Stimulated activated effector memory CD8-positive, alpha-beta T cell treated with anti-CD3 and anti-CD28 coated beads, Interleukin-12 subunit alpha, Interleukin-12 subunit beta, amount 100 ng/mL, for 72 hours (primary cell): ENCODE data around the gene SCD5.

Experiments
- ATAC-seq: fragments of 150-1000 bp; cut with Tn5 transposase; 2 replicates; pipeline ENCODE4 v1.10.0; 2021
- DNase-seq, 2 donors: peaks; one replicate each; pipeline ENCODE4 v3.0.0; 2021 to 2022; ENCODE audit warnings: low spot score in 2 of 2
- H3K27ac Mint-ChIP-seq: one replicate; pipeline ENCODE4 v1.8.0; 2022; ENCODE audit warnings: mild to moderate bottlenecking, mixed read lengths
- H3K36me3 Mint-ChIP-seq: one replicate; pipeline ENCODE4 v1.8.0; 2022; ENCODE audit warnings: mild to moderate bottlenecking, mixed read lengths
- H3K4me1 Mint-ChIP-seq: one replicate; pipeline ENCODE4 v1.8.0; 2022; ENCODE audit warnings: mixed read lengths
- H3K4me3 Mint-ChIP-seq: one replicate; pipeline ENCODE4 v1.8.0; 2022; ENCODE audit warnings: mild to moderate bottlenecking, mixed read lengths
- H3K9me3 Mint-ChIP-seq: one replicate; pipeline ENCODE4 v1.8.0; 2022; ENCODE audit warnings: mixed read lengths

Gene SCD5

DNA sequence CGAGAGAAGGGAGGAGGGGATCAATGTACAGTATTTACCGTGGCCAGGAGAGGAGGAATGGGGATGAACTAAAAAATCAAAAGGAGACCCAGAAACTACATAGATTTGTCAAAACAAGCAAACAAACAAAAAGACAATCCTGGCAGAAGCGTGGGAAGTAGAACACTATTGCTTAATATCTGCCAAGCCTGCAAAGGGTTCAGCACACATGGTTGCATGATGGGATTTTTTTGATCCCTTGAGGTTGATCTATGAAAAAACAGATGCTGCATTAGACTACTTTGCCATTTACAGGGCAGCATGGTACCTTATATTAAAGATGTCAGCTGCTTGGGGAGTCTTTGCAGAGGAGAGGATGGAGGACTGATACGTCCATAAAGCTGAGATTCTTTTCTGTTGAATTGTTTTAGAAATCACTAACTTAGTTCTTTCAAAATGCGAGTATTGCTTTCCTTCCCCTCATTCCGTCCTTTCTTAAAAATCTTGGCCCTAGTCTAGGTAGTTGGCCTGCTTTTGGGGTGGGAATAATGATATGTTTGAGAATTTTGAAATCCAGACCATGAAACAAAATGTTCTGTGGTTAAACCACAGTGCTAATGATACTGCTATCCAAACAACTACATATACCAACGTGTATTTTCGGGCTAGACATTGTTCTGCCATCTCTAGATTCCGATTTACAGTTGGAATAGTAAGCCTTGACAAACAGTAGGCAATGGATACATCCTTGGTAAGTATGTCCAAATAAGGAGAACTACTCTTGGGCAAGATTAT lies 197.2 kb downstream of the SCD5 start:
- Mint-ChIP-seq H3K4me1 (no peaks in the 10 kb centered on the region), H3K27ac (no peak overlapping the region), H3K4me3 (no peak overlapping the region), H3K36me3 (no peaks in the 10 kb centered on the region), H3K9me3 (no peaks in the 10 kb centered on the region)
- ATAC-seq = no peak
- DNase-seq = no peak

DNA sequence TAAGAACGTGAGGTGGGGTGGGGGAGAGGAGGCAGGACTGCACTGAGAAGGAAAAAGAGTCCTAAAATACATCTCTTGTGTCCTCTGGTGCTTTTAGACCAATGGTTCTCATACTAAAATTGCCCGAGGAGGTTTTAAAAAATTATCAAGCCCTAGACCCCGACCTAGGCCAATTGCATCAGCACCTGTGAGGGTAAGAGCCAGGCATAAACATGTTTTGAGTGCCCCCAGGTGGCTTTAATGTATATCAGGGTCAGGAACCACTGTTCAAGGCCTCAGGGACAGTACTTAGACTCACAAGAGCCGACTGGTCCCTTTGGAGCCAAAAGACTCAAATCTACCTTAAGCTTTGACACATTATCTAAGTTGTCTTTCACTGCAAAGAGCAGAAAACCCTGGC lies 199.3 kb downstream of the SCD5 start:
- Mint-ChIP-seq H3K27ac (no peak overlapping the region), H3K4me1 (no peaks in the 10 kb centered on the region), H3K36me3 (no peaks in the 10 kb centered on the region), H3K9me3 (no peaks in the 10 kb centered on the region), H3K4me3 (no peak overlapping the region)
- DNase-seq (no peak), ATAC-seq (no peak)

DNA sequence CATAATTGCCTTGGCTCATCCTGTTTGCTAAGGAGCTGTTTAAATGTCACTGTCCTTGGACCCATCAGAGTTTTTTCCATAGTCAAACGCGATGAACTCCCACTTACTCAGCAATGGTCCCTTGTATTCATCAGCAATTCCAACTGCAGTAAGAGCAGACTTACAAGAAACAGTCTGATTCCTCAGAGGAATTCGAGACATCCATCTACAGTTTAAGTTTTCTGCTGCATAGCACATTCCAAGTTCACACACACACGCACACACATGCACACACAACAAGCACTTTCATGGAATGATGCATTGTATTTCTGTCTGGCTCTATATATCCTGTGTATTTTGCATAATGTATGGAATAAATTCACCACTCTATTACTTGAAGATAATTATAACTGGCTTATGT lies 204.1 kb downstream of the SCD5 start:
- DNase-seq (no peak), ATAC-seq (no peak)
- Mint-ChIP-seq H3K4me1 (no peaks in the 10 kb centered on the region), H3K4me3 (no peak overlapping the region), H3K27ac (no peak overlapping the region), H3K36me3 (no peaks in the 10 kb centered on the region), H3K9me3 (no peaks in the 10 kb centered on the region)

DNA sequence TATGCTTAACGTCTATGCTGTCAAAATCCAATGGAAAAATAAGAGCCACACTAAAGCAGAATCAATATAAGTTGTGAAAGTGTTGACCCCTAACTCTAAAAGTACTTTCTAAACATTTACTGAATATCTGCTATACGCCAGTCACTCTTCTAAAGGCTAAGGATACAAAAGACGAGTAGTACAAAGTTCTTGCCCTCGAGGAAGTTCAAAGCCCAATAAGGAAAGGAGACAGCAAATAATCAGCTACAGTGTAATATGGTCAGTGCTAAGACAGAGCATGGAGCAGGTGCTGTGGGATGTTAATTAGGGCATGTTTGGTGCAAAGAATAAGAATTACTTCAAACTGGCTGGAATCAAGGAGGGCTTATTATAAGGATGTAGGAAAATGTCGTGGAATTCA lies 205.2 kb downstream of the SCD5 start:
- no peaks in the 10 kb centered on the region for H3K9me3 Mint-ChIP-seq
- H3K27ac Mint-ChIP-seq = no peak overlapping the region
- H3K36me3 Mint-ChIP-seq = no peaks in the 10 kb centered on the region
- DNase-seq (no peak), ATAC-seq (no peak)
- H3K4me1 Mint-ChIP-seq = no peaks in the 10 kb centered on the region
- H3K4me3 Mint-ChIP-seq = no peak overlapping the region

DNA sequence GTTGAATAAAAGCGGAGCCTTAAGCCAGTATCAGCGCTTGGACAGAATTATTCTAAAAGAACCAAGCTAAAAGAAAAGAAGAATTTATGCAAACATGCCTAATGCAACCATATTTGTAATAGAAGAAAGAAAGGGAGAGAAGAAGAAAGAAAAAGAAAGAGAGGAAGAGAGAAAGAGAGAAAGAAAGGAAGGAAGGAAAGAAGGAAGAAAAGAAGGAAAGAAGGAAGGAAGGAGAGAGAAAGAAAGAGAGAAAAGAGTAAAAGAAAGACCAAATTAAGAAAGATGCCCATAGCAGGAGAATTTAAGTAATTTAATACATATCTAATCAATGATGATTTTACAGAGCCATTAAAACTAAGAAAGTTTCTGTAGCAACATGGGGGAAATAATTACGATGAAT lies 206.0 kb downstream of the SCD5 start:
- no peaks in the 10 kb centered on the region for H3K9me3 Mint-ChIP-seq
- ATAC-seq (no peak), DNase-seq (no peak)
- H3K36me3 Mint-ChIP-seq = no peaks in the 10 kb centered on the region
- H3K4me1 Mint-ChIP-seq = no peaks in the 10 kb centered on the region
- H3K27ac Mint-ChIP-seq = no peak overlapping the region
- H3K4me3 Mint-ChIP-seq = no peak overlapping the region

DNA sequence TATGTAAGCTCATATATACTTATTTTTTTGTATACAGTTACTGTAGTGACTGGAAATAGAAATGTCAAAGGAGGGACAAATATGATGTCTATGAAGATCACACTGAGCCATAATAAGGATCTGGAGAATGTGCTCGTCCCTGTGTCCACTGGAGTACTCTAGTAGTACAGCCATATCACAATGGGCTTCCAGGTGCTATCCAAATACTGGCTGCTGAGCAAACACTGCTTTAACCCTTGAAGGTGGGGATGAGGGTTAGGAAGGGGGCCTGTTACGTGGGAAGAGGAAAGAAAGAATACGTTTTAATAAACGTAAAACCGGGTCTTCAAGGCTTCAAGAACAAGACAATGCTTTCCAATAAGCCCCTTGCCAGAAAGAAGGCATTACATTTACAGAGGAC lies 207.0 kb downstream of the SCD5 start:
- Mint-ChIP-seq H3K4me3 (no peak overlapping the region), H3K4me1 (no peaks in the 10 kb centered on the region), H3K9me3 (no peaks in the 10 kb centered on the region), H3K36me3 (no peaks in the 10 kb centered on the region), H3K27ac (no peak overlapping the region)
- DNase-seq (no peak), ATAC-seq (no peak)

DNA sequence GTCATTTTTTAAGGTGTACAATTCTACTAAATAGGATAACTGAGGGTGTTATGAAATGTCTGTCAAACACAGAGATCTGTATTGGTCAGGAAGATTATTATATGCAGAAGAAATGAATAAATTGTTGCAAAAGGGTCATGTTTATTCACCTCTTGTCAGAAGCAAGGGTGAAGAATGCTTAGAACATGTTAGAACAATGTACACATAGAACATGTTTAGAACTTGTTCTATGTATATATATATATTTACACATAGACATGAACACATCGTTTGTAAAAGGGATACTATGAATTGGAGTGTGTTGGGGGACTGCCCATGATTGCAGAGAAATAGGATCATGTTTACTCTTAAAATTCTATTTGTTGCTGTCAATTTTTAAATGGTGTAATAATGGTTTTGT lies 208.8 kb downstream of the SCD5 start:
- Mint-ChIP-seq H3K4me3 (no peak overlapping the region), H3K27ac (no peak overlapping the region), H3K4me1 (no peaks in the 10 kb centered on the region), H3K9me3 (no peaks in the 10 kb centered on the region), H3K36me3 (no peaks in the 10 kb centered on the region)
- ATAC-seq (no peak), DNase-seq (no peak)

DNA sequence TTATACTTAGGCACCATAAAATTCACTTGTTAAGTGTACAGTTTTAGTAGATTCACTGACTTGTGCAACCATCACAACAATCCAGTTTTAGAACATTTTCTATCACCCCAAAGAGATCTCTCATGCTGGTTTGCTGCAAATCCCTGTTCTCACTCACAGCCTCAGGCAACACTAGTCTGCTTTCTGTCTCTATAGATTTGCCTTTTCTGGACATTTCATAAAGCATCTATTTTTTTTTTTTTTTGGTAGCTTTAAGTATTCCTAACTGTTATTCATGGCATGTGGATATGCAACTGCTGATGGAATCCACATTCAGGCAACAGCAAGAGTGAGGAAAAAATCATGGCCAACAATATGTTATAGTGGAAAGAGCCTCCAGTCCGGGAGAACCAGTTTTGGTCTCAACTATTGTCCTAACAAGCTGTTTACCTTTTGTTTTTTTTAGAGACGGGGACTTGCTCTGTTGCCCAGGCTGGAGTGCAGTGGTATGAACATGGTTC lies 209.8 kb downstream of the SCD5 start:
- Mint-ChIP-seq H3K9me3 (no peaks in the 10 kb centered on the region), H3K36me3 (no peaks in the 10 kb centered on the region), H3K27ac (no peak overlapping the region), H3K4me1 (no peaks in the 10 kb centered on the region), H3K4me3 (no peak overlapping the region)
- ATAC-seq = no peak
- no peak for DNase-seq

DNA sequence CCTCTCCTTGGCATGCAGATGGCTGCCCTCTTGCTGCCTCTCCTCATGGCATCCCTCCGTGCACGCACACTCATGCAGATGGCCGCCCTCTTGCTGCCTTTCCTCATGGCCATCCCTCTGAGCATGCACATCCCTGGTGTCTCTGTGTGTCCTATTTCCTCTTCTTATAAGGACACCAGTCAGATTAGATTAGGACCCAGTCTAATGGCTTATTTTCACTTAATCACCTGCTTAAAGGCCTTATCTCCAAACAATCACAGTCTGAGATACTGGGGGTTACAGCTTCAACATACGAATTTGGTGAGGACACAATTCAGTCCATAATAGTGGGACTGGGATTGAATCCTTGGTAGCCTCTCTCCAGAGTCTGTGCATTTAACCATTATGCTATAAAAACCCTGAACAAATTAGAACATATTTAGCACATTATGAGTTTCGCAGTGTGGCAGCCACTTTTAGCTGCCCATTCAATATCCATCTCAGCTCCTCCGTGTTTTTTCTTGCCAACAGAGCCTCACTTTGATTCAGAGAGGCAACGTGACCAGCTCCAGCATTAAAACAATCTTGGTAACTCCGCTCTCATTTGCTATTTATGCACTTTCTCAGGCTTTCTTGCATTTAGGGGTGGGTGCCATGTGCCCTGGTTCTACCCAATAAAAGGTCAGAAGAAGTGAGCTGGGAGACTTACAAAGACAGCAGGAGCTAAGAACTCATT lies 210.6 kb downstream of the SCD5 start:
- no peaks in the 10 kb centered on the region for H3K9me3 Mint-ChIP-seq
- ATAC-seq = no peak
- H3K4me1 Mint-ChIP-seq = no peaks in the 10 kb centered on the region
- H3K4me3 Mint-ChIP-seq = no peak overlapping the region
- H3K27ac Mint-ChIP-seq = no peak overlapping the region
- H3K36me3 Mint-ChIP-seq = no peaks in the 10 kb centered on the region
- no peak for DNase-seq

DNA sequence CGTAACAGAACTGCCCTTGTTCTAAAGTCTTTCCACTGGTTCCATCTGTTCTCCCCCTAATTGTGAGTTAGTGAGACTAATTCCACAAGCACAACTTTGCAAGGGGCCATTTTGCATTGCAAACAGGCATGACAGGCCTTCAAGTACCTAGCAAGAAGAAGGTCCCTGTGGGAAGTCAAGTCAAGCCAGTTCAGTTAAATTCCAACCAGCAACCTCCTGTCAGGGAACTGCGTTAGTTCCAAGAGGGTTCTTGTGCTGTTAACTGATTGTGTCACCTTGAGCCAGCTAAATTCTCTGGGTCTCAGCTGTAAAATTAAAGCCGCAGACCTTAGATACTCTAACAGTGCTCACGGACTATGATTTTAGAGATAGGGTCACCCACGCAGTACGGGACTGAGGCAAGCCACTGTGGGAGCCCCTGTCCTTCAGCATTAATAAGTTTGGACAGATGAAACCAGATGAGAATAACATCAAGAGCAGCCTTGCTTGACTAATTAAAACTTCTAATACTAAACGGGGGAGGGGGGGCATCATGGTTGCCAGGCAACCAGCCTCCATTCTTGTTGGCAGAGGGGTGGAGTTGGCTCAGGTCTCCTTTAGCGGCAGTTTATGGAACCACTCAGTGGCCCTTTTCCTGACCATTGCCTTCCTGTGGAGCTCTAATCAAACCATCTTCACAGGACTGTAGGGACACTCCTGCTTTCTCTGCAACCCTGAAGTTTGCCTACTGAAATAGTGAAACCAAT lies 212.7 kb downstream of the SCD5 start:
- no peak for DNase-seq
- H3K27ac Mint-ChIP-seq = no peak overlapping the region

DNA sequence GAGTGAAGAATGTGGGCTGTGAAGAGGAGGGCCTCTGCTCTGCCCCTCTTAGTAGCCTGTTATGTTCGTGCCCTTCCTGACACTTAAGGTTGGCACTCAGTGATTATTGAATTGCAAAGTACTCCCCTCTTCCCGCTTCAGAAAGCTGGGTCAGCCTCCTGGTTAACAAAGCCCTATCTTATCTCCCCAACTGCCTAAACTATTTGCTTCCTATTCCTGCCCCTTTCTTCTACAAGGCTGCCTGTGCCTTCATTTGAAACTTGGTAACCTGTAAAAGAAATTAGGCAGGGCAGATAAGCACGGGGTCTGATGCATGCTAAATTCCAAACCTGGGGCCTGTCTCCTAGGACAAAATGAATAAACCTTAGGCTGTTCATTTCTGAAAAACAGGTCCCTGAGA lies 213.7 kb downstream of the SCD5 start:
- no peaks in the 10 kb centered on the region for H3K9me3 Mint-ChIP-seq
- no peak overlapping the region for H3K27ac Mint-ChIP-seq
- DNase-seq (no peak), ATAC-seq (no peak)
- H3K4me1 Mint-ChIP-seq = no peaks in the 10 kb centered on the region
- no peaks in the 10 kb centered on the region for H3K36me3 Mint-ChIP-seq
- H3K4me3 Mint-ChIP-seq = no peak overlapping the region

More for the DNA sequence above, 212.7 kb downstream of the SCD5 start:
- no peak for ATAC-seq
- no peaks in the 10 kb centered on the region for H3K36me3 Mint-ChIP-seq
- H3K4me3 Mint-ChIP-seq = no peak overlapping the region
- H3K4me1 Mint-ChIP-seq = no peaks in the 10 kb centered on the region
- H3K9me3 Mint-ChIP-seq = no peaks in the 10 kb centered on the region

DNA sequence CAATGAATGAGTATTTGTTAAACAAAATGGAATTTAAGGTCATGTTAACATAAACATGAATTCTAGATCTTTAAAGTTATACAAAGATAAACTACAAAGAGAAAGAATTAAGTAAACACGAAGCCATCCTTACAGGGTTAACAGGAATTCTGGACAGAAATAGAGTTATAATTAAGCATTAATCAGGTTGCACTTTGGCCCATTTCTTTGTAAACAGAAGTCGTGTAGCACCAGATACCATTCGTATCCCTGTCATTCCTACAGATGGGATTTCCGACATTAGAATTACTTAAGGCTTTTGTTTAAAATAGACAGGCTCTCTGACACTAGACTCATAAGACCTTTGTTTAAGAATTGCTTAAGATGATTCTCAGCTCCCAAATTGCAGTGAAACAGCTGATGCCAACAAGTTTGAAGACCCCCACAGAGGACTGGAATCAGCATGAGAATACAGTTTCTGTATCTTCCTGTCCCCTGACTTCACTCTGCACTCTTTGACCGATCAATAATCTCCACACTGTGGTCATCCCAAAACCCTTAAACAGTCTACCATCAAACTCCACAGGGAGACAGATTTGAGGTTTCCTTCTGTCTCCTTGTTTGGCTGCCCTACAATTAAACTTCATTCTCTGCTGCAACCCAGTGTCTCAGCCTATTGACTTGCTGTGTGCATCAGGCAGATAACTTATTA lies 214.6 kb downstream of the SCD5 start:
- H3K4me1 Mint-ChIP-seq = no peaks in the 10 kb centered on the region
- ATAC-seq = no peak
- H3K36me3 Mint-ChIP-seq = no peaks in the 10 kb centered on the region
- no peaks in the 10 kb centered on the region for H3K9me3 Mint-ChIP-seq
- DNase-seq = no peak
- no peak overlapping the region for H3K4me3 Mint-ChIP-seq
- no peak overlapping the region for H3K27ac Mint-ChIP-seq

DNA sequence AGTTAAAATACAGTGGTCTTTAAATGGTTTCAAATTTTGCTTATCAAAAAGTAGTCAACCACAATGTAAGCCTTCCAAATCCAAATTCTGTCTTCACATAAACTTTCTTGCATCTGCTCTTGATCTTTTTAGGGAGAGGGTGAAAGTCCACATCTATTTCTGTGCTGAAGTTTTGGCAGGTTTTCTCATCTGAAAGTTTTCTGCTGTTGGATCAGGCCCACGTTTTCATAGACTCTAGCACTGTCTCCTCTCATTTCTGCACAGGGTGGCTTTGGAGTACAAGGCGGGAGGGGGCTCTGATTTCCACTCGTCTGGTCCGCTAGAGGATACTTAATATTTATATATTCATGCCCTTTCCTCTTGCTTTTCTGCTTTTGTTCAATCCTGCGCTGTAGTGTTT lies 218.7 kb downstream of the SCD5 start:
- Mint-ChIP-seq H3K36me3 (no peaks in the 10 kb centered on the region), H3K4me1 (no peaks in the 10 kb centered on the region), H3K9me3 (no peaks in the 10 kb centered on the region), H3K27ac (no peak overlapping the region), H3K4me3 (no peak overlapping the region)
- ATAC-seq = no peak
- no peak for DNase-seq
